GM23248 (cell line): ENCODE measurements around the gene CAMKK1.

Source experiments
- EZH2 ChIP-seq: fragments of 200-600 bp; sonication (generic); IDR thresholded peaks from 2 replicates; pipeline ENCODE4 v1.6.1; 2018; ENCODE audit warnings: antibody characterized with exemption, mild to moderate bottlenecking; ENCODE audit not compliant: insufficient read depth, poor library complexity, severe bottlenecking
- EZH2phosphoT487 ChIP-seq: fragments of 200-600 bp; sonication (generic); IDR thresholded peaks from 2 replicates; pipeline ENCODE4 v1.6.1; 2018; ENCODE audit warnings: antibody characterized with exemption, moderate library complexity, mild to moderate bottlenecking, low read depth; ENCODE audit not compliant: insufficient read depth

DNA sequence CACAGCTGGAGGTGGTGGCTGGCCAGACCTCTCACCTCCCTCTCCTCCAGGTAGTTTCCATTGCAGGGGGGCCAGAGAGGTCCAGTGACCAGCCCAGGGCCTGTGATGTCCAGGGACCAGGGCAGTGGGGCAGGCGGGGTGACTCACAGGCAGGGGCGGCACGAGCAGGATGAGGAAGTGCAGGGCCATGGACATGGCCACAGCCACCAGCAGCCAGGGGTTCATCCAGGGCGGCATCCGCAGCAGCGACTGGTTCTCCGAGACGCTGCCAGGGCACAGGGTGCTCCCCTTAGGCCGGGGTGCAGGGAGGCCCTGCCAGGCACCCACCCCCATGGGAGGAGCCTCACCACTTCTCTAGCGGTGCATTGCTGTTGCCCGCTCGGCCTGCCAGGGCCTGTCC is 36.3 kb upstream of the CAMKK1 start:
- no peak for TF ChIP-seq EZH2
- no peak for TF ChIP-seq EZH2phosphoT487
